ENCODE measurements around the gene DRICH1.
"Not testable (repeated sequence)": the region's sequence is repeated elsewhere in the genome, so short reads cannot be mapped to it uniquely, and the experiment has no call there.

DNA sequence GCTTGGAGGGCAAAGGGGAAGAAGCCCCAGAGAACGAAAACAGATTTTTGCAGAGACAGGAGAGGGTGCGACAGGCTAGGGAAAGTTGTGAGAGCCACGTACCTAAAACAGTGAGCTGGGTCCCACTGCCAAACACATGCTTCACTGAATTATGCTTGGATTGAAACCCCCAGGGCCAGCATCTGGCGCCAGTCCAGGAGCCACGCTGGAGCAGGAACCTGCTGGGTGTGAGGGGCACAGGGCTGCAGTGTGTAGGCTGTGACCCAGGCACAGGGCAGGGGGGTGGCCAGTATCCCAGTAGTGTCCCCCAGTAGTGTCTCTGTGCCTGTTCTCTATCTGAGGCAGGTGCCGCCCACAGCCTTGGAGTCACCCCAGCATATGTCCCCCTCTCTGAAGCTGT lies 8.1 kb upstream of the DRICH1 start:
- not testable (repeated sequence) for TF ChIP-seq POLR2A, EP300 (IDR thresholded peaks at IDR 0.05)
- TF ChIP-seq, protein P1, sequence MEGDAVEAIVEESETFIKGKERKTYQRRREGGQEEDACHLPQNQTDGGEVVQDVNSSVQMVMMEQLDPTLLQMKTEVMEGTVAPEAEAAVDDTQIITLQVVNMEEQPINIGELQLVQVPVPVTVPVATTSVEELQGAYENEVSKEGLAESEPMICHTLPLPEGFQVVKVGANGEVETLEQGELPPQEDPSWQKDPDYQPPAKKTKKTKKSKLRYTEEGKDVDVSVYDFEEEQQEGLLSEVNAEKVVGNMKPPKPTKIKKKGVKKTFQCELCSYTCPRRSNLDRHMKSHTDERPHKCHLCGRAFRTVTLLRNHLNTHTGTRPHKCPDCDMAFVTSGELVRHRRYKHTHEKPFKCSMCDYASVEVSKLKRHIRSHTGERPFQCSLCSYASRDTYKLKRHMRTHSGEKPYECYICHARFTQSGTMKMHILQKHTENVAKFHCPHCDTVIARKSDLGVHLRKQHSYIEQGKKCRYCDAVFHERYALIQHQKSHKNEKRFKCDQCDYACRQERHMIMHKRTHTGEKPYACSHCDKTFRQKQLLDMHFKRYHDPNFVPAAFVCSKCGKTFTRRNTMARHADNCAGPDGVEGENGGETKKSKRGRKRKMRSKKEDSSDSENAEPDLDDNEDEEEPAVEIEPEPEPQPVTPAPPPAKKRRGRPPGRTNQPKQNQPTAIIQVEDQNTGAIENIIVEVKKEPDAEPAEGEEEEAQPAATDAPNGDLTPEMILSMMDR (IDR thresholded peaks at IDR 0.05): not testable (repeated sequence)
